GM12875 (cell line): ENCODE results near the gene LZTS2.
"Not testable (repeated sequence)": the region's sequence is repeated elsewhere in the genome, so short reads cannot be mapped to it uniquely, and the experiment has no call there.

Experiments
- H3K4me3 ChIP-seq: one replicate; pipeline ENCODE4 v1.5.1; 2011; ENCODE audit warnings: low read depth, low read length, control low read depth
- CTCF ChIP-seq: IDR thresholded peaks from 2 replicates; pipeline ENCODE4 v1.5.1; 2011; ENCODE audit warnings: low read depth, mild to moderate bottlenecking, control low read depth, inconsistent platforms, low read length, moderate library complexity, borderline replicate concordance; ENCODE audit not compliant: insufficient read depth

LZTS2 gene

GRCh38 chr10:100972115-100972903 lies 27.3 kb upstream of the LZTS2 start:
- TF ChIP-seq CTCF, result no peak
- H3K4me3 ChIP-seq, result no peak overlapping the region

- TF ChIP-seq CTCF, result no peak
- H3K4me3 ChIP-seq, result no peak overlapping the region
Observed at GRCh38 chr10:100972904-100973535, 26.6 kb upstream of the LZTS2 start.

- not testable (repeated sequence) for H3K4me3 ChIP-seq
Observed at GRCh38 chr10:100975397-100975796, 24.2 kb upstream of the LZTS2 start.

GRCh38 chr10:100976906-100977305 lies 22.7 kb upstream of the LZTS2 start:
- no peak for TF ChIP-seq CTCF
- H3K4me3 ChIP-seq, result no peak overlapping the region

- TF ChIP-seq CTCF, result no peak
- H3K4me3 ChIP-seq, result no peak overlapping the region
Observed at GRCh38 chr10:100977436-100977835, 22.2 kb upstream of the LZTS2 start.

GRCh38 chr10:100978121-100978900 lies 21.3 kb upstream of the LZTS2 start:
- no peak overlapping the region for H3K4me3 ChIP-seq
- TF ChIP-seq CTCF, result no peak

GRCh38 chr10:100978901-100979195 lies 20.8 kb upstream of the LZTS2 start:
- no peak overlapping the region for H3K4me3 ChIP-seq
- TF ChIP-seq CTCF, result no peak
